Kasumi-1 (cell line): ENCODE results near the gene PIP4P1.

Experiments used
- DNase-seq, 2 experiments: peaks; one replicate each; lab custom pipeline; 2025; lab: John Stamatoyannopoulos, UW

PIP4P1 gene

DNA sequence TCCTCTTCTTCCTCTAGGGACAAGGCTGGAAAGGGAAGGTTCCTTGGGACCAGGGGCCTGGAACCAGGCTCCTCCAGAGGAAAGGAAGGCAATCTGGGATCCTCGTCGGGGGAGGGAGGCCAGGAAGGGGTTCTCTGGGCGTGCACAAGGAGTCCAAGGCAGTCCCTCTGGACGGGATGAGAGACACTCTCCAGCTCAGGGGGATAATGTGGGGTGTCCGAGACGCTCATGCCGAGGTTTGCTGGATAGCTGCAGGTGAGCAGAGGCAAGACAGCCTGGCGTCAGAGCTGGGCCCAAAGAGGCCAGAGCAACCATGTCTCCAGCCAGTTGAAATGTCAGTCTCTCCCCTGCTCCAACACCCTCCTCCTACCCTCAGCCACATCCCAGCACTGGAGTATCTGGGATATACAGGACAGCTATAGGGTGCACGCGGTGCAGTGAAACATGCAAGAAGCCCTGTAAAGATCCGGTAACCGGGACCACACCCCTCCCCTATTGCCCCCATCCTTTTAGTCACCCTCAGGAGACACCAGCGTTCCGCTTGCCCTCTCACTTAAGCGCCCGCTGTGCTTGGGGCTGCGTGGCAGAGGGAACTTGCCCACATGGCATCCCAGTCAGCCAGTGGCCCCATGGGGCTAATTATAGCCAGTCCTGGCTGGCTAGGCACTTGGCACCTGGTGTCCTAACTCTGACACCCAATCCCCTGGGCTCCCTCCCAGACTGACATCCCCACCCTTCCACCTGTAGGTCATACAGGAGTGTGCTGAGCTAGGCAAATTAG is 25.5 kb downstream of the PIP4P1 start, which contains the start of gene KLHL33:
KLHL33 (minus strand) TSS at position 585 of the 781 bp plus-strand sequence; CDS start at position 230, 355 bp downstream.
- no peak for DNase-seq

DNA sequence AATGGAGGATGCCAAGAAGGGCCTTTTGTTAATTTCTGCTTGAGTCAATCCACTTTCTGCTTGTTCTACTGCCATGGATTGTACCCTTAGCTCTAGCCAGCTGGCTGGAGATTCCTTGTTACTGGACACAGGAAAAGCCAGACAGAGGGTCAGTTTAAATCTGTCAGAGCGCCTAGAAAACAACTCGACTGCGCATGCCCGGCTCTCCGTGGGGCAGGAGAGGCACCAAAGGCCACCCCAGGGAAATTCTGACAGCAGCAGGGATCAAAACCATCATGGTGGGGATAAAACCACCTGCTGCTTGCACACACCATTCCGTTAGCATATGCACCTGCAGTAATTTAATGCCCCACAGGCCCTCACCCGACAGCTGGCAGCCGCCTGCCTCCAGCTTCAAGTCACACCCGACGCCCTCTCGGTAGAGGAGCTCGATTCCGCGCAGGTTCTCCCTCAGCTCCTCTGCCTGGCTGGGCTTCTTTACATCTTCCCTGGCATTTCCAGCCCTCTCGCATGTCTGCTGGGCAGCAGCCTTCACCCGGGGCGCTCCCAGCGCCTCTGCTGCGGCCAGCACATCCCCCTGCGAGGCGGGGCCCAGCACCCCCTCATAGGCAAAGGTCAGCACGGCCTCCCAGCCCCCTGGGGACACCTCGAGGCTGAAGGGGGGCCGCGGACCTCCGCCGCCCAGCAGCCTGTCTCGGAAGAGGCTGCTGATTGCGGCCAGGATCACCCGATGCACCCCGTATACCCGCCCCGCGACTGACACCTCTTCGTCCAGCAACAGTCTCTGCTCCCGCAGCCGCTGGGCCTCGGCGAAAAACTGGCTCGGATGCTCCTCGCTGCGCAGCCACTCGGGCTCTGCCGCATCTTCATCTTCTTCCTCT is 26.3 kb downstream of the PIP4P1 start:
- DNase-seq = no peak

DNA sequence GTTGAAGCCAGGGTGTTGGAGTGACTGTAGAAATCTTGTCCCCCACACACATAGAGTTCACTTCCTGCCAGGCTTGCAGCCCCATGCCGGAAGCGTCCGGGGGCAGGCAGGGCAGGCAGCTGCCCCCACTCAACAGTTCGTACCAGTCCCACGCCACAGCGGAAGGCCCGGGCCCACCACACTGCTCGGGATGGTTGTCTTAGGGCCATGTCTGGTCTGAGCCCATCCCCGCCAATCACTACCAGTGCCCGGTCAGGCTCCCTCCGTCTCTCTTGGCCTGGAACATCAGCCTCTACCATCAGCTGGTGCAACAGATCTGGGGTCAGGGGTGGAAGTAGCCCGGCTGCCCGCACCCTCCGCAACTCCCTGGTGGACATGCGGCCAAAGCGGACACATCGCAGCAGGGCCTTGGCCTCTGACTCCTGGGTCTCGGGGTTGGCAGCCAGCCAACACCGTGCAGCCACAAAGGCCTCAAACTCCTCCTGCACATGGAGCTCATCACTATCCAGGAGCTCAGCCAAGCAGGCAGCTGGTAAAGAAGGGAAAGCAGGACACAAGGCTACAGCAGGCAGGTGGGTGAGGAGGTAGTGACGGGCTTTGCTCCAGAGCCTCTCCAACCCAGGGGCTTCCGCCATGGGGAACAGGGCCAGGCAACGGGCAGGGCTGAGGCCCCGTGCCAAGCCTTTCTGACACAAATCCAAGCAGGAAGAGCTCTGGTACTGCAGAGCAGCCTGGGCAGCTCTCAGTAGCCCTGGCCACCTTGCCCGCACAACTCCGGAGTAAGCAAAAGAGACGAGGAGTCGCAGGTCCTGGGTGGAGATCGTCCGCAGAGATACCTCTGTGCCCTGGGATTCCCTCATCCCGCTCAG is 31.2 kb downstream of the PIP4P1 start:
- DNase-seq = no peak

DNA sequence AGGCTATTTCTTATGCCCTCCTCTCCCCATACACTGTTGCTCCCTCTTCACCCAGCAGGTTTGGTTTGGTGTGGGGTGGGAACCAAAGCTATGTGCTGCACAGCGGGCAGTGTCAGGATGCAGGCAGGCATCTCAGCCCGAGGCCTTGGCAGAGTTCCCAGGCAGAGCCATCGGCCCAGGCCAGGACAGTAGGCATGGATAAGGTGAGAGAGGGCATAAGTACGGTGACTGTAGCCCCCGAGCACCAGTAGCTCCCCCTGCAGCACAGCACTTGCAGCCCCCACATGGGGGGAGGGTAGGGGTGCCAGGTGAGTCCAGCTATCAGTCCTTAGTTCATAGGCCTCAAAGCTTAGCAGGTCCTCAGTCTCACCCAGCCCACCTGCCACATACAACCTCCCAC is 32.4 kb downstream of the PIP4P1 start:
- peak in 1 of 2 experiments; percentile 18 for DNase-seq

DNA sequence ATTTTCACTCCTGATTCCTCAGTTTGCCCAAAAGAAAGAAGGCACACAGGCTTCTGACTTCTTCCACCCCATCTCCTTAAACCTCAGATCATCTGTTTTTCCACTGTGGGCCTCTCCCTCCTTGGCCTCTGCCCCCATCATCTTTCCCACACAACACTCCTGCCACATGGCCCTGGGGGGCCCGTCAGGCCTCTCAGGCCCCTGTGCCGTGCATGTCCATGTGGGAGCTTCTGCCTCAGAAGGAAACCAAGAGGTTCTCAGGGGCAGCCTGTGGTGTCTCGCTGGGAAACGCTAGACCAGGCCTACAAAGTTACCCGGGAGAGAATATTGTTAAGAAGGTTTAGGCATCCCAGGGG is 33.2 kb downstream of the PIP4P1 start:
- no peak for DNase-seq

GRCh38 chr14:20427231-20428009 is 33.8 kb downstream of the PIP4P1 start:
- DNase-seq = peak; percentile 96 to 97

GRCh38 chr14:20424851-20425250 is 36.4 kb downstream of the PIP4P1 start:
- DNase-seq = no peak

DNA sequence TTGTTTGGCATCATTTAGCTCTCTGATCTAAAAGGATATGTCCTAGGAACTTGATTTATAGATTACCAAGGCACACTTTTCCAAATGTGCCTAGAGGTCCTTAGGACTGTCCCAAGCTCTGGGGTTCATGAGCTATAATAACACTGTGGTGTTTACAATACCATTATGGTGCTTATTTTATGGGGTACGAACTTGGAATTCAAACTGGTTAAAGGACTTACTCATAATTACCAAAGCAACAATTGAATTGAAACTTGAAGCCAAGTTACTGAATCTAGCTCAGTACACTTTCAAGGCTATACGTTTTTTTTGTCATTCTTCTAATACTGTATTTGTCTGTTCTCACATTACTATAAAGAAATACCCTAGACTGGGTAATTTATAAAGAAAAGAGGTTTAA is 38.3 kb downstream of the PIP4P1 start:
- no peak for DNase-seq

GRCh38 chr14:20421267-20421666 is 40.0 kb downstream of the PIP4P1 start:
- no peak for DNase-seq

DNA sequence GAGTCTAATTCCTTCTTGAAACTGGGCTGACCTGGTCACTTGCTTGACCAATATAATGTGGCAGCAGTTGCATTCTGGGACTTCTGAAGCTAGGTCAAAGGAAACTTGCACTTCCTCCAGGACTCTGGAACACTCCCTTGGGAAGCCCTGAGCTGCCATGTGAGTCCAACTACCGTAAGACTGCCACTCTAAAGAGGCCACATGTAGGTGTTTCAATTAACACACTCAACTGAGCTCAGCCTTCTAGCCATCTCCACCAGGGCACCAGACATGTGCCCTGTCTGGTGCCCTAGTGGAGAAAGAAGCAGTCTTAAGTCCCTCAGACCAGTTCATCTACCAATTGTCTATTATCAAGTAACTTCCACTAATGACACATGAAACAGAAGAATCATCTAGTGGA is 41.8 kb downstream of the PIP4P1 start:
- no peak for DNase-seq

DNA sequence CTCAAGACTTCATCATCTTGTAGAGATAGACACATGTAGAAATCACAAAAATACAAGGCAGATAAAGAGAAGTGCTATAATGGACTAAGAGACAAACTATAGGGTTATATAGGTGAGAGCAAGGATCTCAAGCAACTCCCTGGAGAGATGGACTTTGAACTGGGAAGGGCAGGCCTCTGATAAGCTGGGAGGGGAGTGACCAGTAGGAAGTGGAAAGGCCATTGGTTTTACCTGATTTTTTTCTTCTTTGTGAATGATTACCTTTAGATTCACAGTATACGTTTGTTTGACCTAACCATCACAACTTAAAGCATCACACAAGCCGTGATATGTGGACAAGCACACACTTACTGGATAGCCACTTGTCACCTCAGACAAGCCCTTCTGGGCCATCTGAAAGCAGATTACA is 42.7 kb downstream of the PIP4P1 start:
- no peak for DNase-seq

GRCh38 chr14:20417250-20418186 is 43.7 kb downstream of the PIP4P1 start:
- no peak for DNase-seq

DNA sequence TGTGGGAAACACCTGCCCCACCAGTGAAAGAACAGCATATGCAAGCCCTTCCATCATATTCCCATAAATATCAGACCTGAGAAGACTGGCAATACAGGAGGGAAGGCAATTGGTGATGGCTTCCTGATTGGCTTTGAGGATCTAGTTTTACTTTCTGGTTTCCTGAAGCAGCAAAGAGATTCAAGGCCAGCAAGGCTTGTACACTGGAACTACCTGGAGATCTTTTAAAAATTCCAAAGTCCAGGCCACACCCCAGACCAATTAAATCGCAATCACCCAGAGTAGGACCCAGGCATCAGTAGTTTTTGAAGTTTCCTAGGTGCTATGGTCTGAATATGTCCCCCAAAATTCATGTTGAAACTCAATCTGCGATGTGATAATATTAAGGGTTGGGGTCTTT is 45.0 kb downstream of the PIP4P1 start:
- no peak for DNase-seq

DNA sequence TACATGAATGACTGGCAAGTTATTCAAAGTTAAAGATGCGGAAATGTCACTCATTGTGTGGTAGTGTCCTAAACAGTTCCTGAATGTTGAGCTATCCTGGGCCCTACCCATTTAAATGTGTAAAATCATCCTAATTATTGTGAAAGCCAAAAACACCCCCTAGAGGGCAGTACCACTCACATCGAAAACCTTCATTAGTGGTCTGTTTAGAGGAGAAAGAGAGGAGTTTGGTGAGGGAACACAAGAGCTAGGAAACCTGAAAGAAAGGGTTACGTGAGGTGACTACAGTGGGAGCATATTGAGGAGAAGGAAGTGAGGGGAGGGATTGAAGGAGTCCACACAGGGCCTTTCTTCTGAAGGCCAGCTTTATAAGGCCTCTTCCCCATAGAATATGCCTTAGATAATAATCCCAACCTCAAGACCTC is 45.4 kb downstream of the PIP4P1 start:
- peak; percentile 89 to 95 for DNase-seq

- DNase-seq = peak; percentile 44 to 48
Observed at GRCh38 chr14:20413744-20414082, 47.5 kb downstream of the PIP4P1 start.

GRCh38 chr14:20412876-20413743 is 48.1 kb downstream of the PIP4P1 start, which contains the start of gene TEP1:
Gene TEP1, minus strand, starts transcription at chr14:20413501. Its CDS starts 5,062 bp downstream, at chr14:20408439.
- DNase-seq = peak; percentile 83 to 86

- no peak for DNase-seq
Observed at GRCh38 chr14:20412411-20412810, 48.8 kb downstream of the PIP4P1 start.

- no peak for DNase-seq
Observed at GRCh38 chr14:20409226-20409625, 52.0 kb downstream of the PIP4P1 start.
